Left kidney (tissue), 1 donor: ENCODE measurements around the gene NQO1. TPM values are rescaled to one million over a fixed set of nuclear protein-coding genes. Genes with fewer than 3 reads are reported as not detected.

Experiments used
- polyA plus RNA-seq: library from polyadenylated mRNA; unstranded; fragments of 120-200 nt; gene quantifications from one replicate; pipeline ENCODE4 v1.2.1, GENCODE V29; 2013; ENCODE audit not compliant: insufficient read length

The NQO1 gene
- polyA plus RNA-seq, 1 donor = 24.4 TPM

Other genes with a start within 250 kb of the NQO1 start
- gene NFAT5, start 160.6 kb downstream of the NQO1 start, polyA plus RNA-seq = 68.1 TPM
- gene NOB1, start 28.4 kb upstream of the NQO1 start, polyA plus RNA-seq = 66.0 TPM
- 46.2 TPM for gene WWP2, start 35.8 kb upstream of the NQO1 start, polyA plus RNA-seq
- gene CLEC18A, start 224.8 kb upstream of the NQO1 start, polyA plus RNA-seq = 78.3 TPM